Nephron progenitor cell (in vitro differentiated cells): ENCODE data around the gene ANKRD13D.

Experiments used
- DNase-seq: peaks from one replicate; pipeline ENCODE4 v3.0.0; 2021
- H3K27ac Mint-ChIP-seq: 2 replicates; pipeline ENCODE4 v1.8.0; 2021; ENCODE audit warnings: mild to moderate bottlenecking, moderate library complexity, mixed read lengths
- H3K27me3 Mint-ChIP-seq: 2 replicates; pipeline ENCODE4 v1.8.0; 2021; ENCODE audit warnings: mild to moderate bottlenecking, low read depth, mixed read lengths; ENCODE audit not compliant: poor library complexity
- H3K36me3 Mint-ChIP-seq: 2 replicates; pipeline ENCODE4 v1.8.0; 2021; ENCODE audit warnings: low read depth, mixed read lengths
- H3K4me1 Mint-ChIP-seq: 2 replicates; pipeline ENCODE4 v1.8.0; 2021; ENCODE audit warnings: mixed read lengths
- H3K4me3 Mint-ChIP-seq: 2 replicates; pipeline ENCODE4 v1.8.0; 2021; ENCODE audit warnings: mild to moderate bottlenecking, moderate library complexity, mixed read lengths
- H3K9me3 Mint-ChIP-seq: 2 replicates; pipeline ENCODE4 v1.8.0; 2021; ENCODE audit warnings: mild to moderate bottlenecking, moderate library complexity, mixed read lengths
- TF ChIP-seq, protein P1 (sequence below): fragments of 200-600 bp; sonication (generic); IDR thresholded peaks from 2 replicates; pipeline ENCODE4 v1.5.0; 2021; ENCODE audit warnings: antibody characterized with exemption

The ANKRD13D gene

DNA sequence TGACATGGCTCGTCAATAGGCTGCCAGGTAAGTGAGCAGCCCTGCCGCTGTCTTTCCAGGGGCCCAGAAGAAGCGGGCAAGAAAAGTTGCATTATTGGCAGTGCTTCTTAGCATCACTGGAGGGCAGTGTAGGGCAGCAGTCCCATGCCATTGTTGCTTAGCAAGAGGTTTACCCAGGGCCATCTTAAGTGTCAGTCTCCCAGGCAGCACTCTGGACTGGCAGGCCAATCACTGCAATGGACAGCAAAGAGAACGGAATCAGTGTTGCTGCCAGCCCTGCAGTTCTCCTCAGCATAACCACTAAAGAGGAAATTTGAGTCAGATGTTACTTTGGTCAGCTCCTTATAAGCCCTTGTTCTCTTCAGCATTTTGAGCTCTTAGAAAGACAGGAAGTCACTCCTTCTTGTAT lies 36.3 kb upstream of the ANKRD13D start:
- Mint-ChIP-seq H3K27me3 (no peaks in the 10 kb centered on the region), H3K27ac (no peak overlapping the region), H3K4me3 (no peak overlapping the region), H3K36me3 (peaks cover 90% of the 10 kb centered on the region), H3K9me3 (no peaks in the 10 kb centered on the region), H3K4me1 (no peaks in the 10 kb centered on the region)
- DNase-seq = no peak
- TF ChIP-seq, protein P1, sequence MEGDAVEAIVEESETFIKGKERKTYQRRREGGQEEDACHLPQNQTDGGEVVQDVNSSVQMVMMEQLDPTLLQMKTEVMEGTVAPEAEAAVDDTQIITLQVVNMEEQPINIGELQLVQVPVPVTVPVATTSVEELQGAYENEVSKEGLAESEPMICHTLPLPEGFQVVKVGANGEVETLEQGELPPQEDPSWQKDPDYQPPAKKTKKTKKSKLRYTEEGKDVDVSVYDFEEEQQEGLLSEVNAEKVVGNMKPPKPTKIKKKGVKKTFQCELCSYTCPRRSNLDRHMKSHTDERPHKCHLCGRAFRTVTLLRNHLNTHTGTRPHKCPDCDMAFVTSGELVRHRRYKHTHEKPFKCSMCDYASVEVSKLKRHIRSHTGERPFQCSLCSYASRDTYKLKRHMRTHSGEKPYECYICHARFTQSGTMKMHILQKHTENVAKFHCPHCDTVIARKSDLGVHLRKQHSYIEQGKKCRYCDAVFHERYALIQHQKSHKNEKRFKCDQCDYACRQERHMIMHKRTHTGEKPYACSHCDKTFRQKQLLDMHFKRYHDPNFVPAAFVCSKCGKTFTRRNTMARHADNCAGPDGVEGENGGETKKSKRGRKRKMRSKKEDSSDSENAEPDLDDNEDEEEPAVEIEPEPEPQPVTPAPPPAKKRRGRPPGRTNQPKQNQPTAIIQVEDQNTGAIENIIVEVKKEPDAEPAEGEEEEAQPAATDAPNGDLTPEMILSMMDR = peak; percentile 17

- TF ChIP-seq, protein P1 = no peak
- Mint-ChIP-seq H3K4me3 (no peak overlapping the region), H3K27ac (peak overlapping the region; percentile 96), H3K9me3 (no peaks in the 10 kb centered on the region), H3K27me3 (no peaks in the 10 kb centered on the region), H3K36me3 (peaks cover 78% of the 10 kb centered on the region), H3K4me1 (no peaks in the 10 kb centered on the region)
- DNase-seq = no peak
Measured at GRCh38 chr11:67253872-67254624, 35.1 kb upstream of the ANKRD13D start.

DNA sequence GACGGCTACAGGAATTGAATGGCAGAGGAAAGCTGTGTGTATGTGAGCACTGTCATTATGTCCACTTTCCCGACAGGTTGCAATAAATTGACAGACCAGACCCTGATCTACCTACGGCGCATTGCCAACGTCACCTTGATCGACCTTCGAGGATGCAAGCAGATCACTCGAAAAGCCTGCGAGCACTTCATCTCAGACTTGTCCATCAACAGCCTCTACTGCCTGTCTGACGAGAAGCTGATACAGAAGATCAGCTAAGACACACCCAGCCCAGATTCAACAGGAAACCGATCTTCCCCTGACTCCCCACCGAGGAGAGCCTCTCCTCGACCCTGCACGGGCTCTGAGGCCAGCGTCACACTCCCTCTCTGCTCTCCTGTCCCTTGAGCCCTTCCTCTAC lies 34.3 kb upstream of the ANKRD13D start:
- Mint-ChIP-seq H3K27ac (peak overlapping the region; percentile 96), H3K4me1 (no peaks in the 10 kb centered on the region), H3K27me3 (no peaks in the 10 kb centered on the region), H3K36me3 (peaks cover 74% of the 10 kb centered on the region), H3K4me3 (no peak overlapping the region), H3K9me3 (no peaks in the 10 kb centered on the region)
- DNase-seq = no peak
- TF ChIP-seq, protein P1 = no peak

DNA sequence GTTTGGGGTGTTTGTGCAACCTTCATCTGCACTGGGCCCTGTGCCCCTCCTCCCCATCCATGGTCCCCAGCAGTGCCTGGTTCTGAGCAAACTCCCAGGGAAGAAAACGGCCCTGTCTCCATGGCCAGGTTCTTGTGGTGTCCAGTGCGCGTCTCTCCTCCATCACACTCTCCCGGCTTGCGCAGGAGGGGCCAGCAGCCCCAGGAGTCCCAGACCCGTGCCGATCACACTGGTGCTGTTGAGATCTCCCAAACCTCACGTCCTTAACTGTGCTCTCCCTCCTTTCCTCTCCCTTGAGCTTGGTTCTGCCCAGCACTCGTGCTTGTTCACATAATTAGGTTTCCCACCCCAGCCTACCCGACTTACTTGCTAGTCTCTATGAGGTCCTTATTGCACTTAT lies 33.8 kb upstream of the ANKRD13D start:
- DNase-seq = no peak
- H3K4me3 Mint-ChIP-seq = no peak overlapping the region

DNA sequence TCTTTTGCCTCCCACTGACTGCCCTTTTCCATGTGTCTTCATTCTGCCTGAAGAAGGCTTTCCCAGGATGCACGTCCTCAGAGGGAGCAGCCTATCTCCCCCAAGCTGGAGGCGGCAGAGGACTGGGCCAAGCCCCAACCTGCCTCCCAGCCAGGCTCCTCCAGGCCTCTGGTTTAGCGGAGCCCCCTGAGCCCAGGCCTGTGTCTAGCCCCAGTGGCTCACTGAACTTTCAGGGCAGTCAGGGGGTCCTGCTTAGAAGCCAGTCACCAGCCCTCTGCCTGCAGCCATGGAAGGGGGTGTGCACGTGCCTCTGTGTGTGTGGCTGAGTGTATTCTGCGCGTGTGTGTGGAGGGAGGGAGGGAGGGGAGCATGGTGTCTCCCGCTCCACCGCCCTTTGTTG lies 33.2 kb upstream of the ANKRD13D start:
- Mint-ChIP-seq H3K4me1 (peaks cover 6% of the 10 kb centered on the region), H3K9me3 (no peaks in the 10 kb centered on the region), H3K27ac (peak overlapping the region; percentile 18), H3K27me3 (peaks cover 3% of the 10 kb centered on the region), H3K4me3 (no peak overlapping the region), H3K36me3 (peaks cover 65% of the 10 kb centered on the region)
- TF ChIP-seq, protein P1 = no peak
- DNase-seq = no peak

More for the DNA sequence above, 33.8 kb upstream of the ANKRD13D start:
- no peaks in the 10 kb centered on the region for H3K9me3 Mint-ChIP-seq
- peak overlapping the region; percentile 18 for H3K27ac Mint-ChIP-seq
- peaks cover 70% of the 10 kb centered on the region for H3K36me3 Mint-ChIP-seq
- H3K27me3 Mint-ChIP-seq = no peaks in the 10 kb centered on the region
- TF ChIP-seq, protein P1 = no peak
- peaks cover under 1% of the 10 kb centered on the region for H3K4me1 Mint-ChIP-seq
